GM20000 (cell line): ENCODE data around the gene IQGAP2.

Experiments used
- DNase-seq: peaks from one replicate; pipeline ENCODE4 v3.0.0; 2012; ENCODE audit warnings: low spot score
- TF ChIP-seq, protein P1 (sequence below): IDR thresholded peaks from 2 replicates; pipeline ENCODE4 v1.5.1; 2012; ENCODE audit warnings: mild to moderate bottlenecking, control low read depth; ENCODE audit errors: extremely low read depth, missing control alignments

IQGAP2 gene

DNA sequence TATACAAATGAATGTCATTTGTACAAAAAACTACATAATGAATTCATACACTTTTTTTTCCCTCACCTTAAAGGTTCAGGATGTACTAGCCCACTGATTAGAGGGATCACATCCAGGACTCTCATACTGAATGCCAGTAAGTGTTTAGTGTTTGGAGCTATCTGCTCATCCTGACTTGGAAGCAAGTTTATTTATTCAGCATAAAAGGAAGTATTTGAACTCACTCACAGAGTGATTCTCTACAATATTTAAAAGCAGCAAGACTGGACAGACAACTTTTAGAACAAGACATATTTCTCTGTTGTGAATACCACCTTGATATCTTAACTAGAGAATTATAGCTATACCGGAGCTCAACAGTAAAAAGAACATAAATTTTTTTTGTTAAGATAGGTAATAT, 14.8 kb upstream of the IQGAP2 start:
- TF ChIP-seq, protein P1, sequence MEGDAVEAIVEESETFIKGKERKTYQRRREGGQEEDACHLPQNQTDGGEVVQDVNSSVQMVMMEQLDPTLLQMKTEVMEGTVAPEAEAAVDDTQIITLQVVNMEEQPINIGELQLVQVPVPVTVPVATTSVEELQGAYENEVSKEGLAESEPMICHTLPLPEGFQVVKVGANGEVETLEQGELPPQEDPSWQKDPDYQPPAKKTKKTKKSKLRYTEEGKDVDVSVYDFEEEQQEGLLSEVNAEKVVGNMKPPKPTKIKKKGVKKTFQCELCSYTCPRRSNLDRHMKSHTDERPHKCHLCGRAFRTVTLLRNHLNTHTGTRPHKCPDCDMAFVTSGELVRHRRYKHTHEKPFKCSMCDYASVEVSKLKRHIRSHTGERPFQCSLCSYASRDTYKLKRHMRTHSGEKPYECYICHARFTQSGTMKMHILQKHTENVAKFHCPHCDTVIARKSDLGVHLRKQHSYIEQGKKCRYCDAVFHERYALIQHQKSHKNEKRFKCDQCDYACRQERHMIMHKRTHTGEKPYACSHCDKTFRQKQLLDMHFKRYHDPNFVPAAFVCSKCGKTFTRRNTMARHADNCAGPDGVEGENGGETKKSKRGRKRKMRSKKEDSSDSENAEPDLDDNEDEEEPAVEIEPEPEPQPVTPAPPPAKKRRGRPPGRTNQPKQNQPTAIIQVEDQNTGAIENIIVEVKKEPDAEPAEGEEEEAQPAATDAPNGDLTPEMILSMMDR, result no peak
- DNase-seq, result no peak

DNA sequence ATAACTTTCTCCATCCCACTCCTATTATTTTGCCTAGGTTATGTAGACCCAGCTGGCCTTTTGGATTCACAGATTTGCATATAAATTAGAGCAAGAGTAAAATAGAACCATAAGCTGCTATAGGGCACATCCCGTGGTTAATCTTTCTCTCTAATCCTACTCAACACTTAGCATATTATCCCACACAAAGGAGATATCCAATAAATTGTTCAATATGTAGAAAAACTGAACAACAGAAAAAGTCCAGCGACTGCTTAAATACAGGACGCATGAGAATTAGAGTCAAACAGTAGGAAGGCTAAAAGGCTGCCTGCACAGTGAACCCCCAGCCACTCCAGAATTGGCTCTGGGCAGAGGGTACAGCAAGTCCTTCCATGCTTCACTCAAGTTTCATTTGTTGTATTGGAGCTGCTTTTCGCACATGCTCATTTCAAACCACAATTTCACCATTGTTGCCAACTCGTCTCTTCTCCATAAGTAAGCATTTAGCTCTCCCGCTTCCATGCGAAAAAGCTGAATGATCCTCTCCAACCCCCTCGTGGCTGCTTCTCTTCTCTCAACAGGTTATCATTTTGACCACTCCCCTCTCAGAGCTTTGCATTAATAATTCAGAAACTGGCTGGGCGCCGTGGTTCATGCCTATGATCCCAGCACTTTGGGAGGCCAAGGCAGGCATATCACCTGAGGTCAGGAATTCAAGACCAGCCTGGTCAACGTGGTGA, 14.1 kb upstream of the IQGAP2 start:
- no peak for DNase-seq
- TF ChIP-seq, protein P1, result no peak

DNA sequence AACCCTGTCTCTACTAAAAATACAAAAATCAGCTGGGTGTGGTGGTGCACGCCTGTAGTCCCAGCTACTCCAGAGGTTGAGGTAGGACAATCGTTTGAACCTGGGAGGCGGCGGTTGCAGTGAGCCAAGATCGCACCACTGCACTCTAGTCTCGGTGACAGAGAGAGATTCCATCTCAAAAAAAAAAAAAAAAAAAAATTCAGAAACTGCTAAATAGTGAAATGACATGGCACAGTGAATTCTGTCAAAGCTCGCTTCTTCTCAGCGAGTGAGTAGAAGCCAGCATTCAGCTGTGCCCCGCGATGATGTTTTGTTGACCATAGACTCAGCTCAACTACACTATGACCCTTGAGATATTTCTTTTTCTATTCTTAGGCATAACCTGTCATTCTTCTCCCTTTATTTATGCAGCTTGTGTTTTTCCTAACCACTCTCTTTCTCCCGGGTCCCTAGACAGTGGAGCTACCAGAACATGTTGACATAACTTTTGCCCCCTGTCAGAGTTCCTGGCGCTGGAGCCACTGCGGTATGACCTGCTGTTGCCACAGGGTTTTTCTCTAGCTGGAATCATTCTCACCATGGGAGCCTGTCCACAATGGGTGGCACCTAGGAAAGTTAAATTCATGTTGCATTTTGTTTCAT, 13.5 kb upstream of the IQGAP2 start:
- no peak for DNase-seq
- TF ChIP-seq, protein P1, result no peak

DNA sequence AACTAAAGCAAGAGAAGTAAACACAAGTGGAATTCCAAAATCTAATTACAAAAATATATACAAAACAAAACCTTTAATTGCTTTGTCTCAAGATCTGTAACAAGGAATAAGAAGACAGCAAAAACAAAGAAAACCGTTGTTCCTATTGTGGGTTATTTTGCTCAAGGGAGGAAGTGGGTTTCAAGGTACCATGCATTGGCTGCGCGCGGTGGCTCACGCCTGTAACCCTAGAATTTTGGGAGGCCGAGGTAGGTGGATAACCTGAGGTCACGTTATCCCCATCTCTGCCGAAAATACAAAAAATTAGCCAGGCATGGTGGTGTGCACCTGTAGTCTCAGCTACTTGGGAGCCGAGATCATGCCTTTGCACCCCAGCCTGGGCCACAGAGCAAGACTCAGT, 12.1 kb upstream of the IQGAP2 start:
- TF ChIP-seq, protein P1, result no peak
- DNase-seq, result no peak

DNA sequence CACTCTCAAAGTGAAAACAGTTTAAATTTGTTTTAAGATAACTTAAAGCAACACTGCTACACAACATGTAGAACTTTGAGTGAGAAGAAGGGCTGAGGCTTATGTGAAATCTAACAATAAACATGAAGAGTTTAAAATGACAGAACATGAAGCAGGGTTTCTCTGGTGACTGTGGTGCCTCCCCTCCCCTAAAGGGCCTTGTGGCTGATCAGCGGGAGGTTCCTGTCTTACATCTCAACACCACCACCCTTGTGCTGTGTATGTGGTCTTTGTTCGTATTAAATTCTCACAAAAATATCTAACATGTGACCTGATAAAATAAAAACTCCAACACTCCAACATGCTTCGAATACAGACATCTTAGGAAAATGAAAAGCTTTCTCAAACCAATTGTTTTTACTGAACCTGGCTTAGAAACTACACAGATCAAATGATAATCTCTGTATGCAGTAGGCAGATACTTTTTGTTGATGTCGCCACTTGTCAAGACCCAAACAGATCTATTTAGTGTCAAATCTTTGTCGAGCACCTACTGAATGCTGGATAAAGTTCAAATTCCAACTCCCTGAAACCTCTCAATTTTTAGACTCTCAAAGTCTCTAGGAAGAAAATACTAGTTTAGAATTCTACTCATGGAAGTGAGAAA, 9.9 kb upstream of the IQGAP2 start:
- no peak for DNase-seq
- TF ChIP-seq, protein P1, result no peak

DNA sequence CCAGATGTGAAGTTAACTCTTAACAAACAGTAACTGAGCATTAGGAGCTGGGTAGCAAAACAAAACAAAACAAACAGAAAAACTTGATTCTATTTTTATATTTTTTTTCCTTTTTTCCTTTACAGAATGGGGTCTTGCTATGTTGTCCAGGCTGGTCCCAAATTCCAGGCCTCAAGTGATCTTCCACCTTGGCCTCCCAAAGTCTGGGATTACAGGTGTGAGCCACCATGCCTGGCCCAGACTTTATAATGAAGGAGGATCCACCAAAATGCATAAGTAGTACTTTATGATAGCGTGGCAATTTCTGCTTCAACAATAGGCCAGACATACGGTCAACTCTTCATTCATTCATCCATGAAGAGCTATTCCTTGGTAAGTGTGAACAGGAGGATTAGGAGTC, 5.9 kb upstream of the IQGAP2 start:
- no peak for DNase-seq
- TF ChIP-seq, protein P1, result no peak

DNA sequence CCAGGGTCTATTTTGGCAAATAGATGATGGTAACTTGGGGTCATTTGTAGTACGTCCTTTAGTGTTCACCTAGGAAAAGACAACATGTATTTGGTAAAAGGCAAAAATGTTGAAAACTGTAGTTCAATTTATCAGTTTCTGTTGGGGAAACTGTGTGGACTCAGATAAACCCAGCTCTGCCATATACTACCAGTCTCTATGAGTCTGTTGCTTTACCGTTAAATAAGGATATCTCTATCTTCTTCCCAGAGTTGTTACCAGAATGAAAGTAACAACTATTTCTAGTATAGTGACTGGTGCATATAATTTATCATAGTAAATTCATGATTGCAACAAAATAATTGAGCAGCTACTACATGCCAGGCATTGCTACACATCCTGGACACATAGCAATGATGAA, 3.8 kb upstream of the IQGAP2 start:
- DNase-seq, result no peak
- TF ChIP-seq, protein P1, result no peak
